GM10248 (cell line): ENCODE results near the gene HSP90B1.

Experiments
- CTCF ChIA-PET: fragments of 300-600 bp; sonication (Branson Sonifier 250); formaldehyde crosslinking; extraction: SDS; loops from one replicate; lab custom pipeline; 2021; ENCODE audit warnings: antibody characterized with exemption; lab: Yijun Ruan, JAX
- POLR2A ChIA-PET: fragments of 350-650 bp; sonication (Branson Sonifier 250); formaldehyde crosslinking; extraction: SDS; loops from one replicate; lab custom pipeline; 2020; ENCODE audit warnings: antibody characterized with exemption; lab: Yijun Ruan, JAX
- DNase-seq: peaks from one replicate; pipeline ENCODE4 v3.0.0; 2012; ENCODE audit errors: extremely low spot score
- TF ChIP-seq, protein P1 (sequence below): IDR thresholded peaks from 2 replicates; pipeline ENCODE4 v1.5.1; 2012; ENCODE audit warnings: mild to moderate bottlenecking, low read depth; ENCODE audit errors: extremely low read depth, missing control alignments, control extremely low read depth

HSP90B1 gene

DNA sequence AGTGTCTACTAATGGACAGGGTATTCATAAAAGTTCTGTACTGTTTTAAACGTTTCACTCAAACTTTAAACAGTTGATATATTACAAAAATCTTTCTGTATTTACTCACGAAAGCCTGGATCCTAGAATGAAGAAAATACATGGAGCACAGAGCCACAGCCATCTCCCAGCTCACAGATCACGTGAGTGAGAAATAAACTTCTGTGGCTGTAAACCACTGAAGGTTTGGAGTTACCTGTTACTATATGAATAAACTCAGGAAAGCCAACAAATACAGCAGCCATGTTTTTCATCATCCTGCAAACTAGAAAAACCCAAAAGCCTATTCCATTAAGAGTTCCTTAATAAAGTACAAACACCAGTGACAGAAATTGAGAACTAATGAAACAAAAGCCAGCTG, 34.6 kb downstream of the HSP90B1 start:
- TF ChIP-seq, protein P1, sequence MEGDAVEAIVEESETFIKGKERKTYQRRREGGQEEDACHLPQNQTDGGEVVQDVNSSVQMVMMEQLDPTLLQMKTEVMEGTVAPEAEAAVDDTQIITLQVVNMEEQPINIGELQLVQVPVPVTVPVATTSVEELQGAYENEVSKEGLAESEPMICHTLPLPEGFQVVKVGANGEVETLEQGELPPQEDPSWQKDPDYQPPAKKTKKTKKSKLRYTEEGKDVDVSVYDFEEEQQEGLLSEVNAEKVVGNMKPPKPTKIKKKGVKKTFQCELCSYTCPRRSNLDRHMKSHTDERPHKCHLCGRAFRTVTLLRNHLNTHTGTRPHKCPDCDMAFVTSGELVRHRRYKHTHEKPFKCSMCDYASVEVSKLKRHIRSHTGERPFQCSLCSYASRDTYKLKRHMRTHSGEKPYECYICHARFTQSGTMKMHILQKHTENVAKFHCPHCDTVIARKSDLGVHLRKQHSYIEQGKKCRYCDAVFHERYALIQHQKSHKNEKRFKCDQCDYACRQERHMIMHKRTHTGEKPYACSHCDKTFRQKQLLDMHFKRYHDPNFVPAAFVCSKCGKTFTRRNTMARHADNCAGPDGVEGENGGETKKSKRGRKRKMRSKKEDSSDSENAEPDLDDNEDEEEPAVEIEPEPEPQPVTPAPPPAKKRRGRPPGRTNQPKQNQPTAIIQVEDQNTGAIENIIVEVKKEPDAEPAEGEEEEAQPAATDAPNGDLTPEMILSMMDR = no peak
- ChIA-PET CTCF (interaction anchor here (1.2 to 3.7 kb wide), 3 partner anchors 9 to 144 kb away, joined by 4 to 12 read pairs (median 5); no protein-coding TSS in a partner anchor), POLR2A (no interaction called here)
- no peak for DNase-seq

DNA sequence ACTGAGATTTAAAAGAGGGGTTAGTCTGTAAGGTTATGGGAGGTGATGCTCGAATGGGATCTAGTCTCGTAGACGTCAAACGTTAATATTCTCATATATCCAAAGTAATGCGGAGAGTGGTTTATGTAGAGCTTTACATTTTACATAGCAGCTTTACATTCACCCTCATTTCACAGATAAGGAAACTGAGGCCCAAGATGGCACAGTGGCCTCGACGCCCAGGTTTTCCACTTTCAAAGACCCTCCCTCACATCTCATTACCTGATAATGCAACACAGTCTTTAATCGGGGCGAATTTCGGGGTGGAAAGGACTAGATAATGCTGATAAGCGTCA, 35.0 kb downstream of the HSP90B1 start:
- DNase-seq = no peak
- TF ChIP-seq, protein P1 = no peak
- POLR2A ChIA-PET = interaction anchor here (0.5 to 2.1 kb wide), 5 partner anchors 9 to 36 kb away, joined by 3 to 15 read pairs (median 3); partner anchors contain the start of gene HSP90B1
- CTCF ChIA-PET = interaction anchor here (0.8 to 3.7 kb wide), 4 partner anchors 9 to 144 kb away, joined by 4 to 12 read pairs (median 4); no protein-coding TSS in a partner anchor

DNA sequence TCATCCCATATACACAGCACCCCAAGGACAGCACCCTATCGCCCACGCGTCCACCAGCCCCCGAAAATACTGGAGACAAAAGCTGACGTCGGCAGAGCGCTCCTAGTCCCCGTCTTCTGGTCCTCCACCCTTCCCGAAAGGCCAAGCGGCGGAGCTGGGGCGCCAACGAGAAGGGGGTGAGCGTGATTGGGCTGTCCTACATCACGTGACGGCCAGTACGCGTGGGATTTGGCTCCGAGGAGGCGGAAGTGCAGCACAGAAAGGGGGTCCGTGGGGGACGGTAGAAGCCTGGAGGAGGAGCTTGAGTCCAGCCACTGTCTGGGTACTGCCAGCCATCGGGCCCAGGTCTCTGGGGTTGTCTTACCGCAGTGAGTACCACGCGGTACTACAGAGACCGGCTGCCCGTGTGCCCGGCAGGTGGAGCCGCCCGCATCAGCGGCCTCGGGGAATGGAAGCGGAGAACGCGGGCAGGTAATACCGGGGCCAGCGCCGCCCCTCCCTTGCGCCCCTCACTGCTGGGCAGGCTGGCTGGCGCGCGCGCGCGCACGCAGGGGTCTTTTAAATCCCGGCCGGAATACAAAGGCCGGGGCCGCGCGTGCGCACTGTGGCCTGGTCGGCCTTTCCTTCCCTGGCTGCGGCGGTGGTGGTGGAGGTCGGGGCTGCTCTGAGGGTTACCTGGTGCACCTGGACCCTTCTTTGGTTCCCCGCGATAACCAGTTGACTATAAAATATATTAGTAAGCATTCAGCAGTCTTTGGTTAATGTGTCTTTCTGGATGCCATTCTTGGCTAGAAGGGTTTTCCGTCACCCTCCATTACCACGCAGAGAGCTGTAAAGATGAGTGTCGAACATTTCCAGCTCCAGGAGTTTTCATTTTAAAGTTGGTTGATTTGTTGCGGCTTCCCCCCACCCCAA, 35.6 kb downstream of the HSP90B1 start, which contains the start of gene TDG:
TSS of gene TDG (plus strand) at position 283 of the 915 bp plus-strand sequence. CDS start at position 449, 166 bp downstream.
- CTCF ChIA-PET = interaction anchor here (0.8 to 3.7 kb wide), 7 partner anchors 10 to 143 kb away, joined by 3 to 12 read pairs (median 4); no protein-coding TSS in a partner anchor
- POLR2A ChIA-PET = interaction anchor here (0.5 to 2.1 kb wide), 5 partner anchors 9 to 36 kb away, joined by 3 to 15 read pairs (median 3); partner anchors contain the start of gene HSP90B1
- DNase-seq = peak; percentile 96
- TF ChIP-seq, protein P1 = no peak

DNA sequence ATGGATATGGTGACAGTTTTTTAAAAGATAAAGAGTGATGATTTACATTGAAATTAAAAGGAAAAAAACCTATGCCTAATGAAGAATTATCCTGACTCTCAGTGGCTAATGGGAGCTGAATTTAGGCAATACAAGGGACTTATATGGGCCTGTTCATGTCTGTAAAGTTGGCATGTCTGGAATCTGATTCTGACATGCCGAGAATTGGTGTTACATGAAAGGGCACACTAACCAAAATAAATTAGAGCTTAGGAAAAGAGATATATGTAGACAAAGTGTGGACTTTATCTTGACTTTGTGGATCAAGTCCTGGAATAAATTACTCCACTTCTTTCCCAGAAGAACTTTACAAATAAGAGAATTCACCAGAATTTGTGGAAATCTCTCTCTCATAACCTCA, 36.5 kb downstream of the HSP90B1 start:
- CTCF ChIA-PET = interaction anchor here (1.3 to 3.7 kb wide), 4 partner anchors 9 to 142 kb away, joined by 3 to 12 read pairs (median 4); no protein-coding TSS in a partner anchor

DNA sequence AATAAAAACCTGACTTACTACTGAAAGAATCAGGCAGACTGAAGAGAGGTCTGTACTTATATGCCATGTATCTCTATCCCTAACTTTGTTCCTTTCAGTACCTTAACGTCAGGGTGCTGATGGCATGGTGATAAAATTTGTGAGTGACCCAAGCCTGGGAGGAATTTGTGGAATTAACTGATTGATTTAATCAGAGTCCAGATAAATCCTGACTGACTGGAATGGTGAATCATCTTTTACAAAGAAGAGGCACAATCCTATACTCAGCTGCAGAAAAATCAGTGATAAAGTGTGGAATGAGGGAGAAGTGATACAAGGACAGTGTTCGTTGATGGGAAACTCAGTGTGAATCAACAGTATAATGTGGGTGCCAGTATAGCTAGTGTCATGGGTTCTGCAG, 39.2 kb downstream of the HSP90B1 start:
- CTCF ChIA-PET = interaction anchor here (0.8 to 1.5 kb wide), 3 partner anchors 85 to 140 kb away, joined by 3 read pairs; no protein-coding TSS in a partner anchor
- POLR2A ChIA-PET = no interaction called here
- no peak for DNase-seq
- TF ChIP-seq, protein P1 = no peak

More for the DNA sequence above, 36.5 kb downstream of the HSP90B1 start:
- DNase-seq = no peak
- POLR2A ChIA-PET = interaction anchor here (0.7 to 2.1 kb wide), 3 partner anchors 10 to 93 kb away, joined by 6 to 15 read pairs (median 8); partner anchors contain the start of gene HSP90B1
- TF ChIP-seq, protein P1 = no peak

DNA sequence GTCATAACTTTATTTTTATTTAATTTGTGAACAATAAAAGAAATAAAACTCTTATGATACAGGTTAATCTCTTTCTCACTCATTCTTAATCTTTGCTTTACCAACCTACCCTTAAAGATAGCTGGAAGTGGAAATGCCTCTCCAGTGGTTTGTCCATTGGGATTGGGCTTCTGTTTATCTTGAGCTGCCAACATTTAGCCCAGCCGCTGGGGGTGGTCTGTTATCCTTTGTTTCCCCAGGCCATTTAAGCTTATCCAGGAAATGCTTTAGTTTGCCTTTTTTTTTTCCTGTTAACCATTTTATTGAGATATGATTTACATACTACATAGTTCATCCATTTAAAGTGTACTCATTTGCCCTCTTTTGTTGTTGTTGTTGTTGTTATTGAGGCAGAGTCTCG, 43.7 kb downstream of the HSP90B1 start:
- TF ChIP-seq, protein P1 = no peak
- ChIA-PET CTCF (interaction anchor here (0.7 to 1.4 kb wide), 5 partner anchors 10 to 138 kb away, joined by 3 to 5 read pairs (median 3); partner anchors contain the start of gene HCFC2), POLR2A (no interaction called here)
- no peak for DNase-seq
